ENCODE measurements around the gene FYB1.

Gene FYB1

DNA sequence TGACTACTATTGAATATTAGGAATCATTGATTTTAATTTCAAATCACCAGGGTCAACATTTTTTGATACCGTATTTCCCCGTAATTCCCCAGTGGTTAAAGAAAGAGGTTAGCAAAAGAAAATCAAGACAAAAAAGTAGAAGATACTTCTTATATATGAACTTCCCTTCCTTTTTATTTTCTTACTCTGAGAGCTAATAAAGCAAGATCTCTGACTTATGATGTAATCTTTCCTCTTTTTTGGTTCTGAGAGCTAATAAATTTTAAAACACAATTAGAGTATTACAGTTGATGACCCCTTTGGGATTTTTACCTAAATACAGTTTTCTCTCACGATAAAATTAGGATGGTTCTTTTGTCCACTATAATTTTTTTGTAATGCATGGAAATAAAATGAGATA lies 9.2 kb upstream of the FYB1 start:
- no peak for DNase-seq (ENCODE audit: low spot score)
- H3K23ac ChIP-seq (ENCODE audit: low read depth, low read length, poor library complexity): no peak overlapping the region
- no peak overlapping the region for H3K27ac ChIP-seq (replicated peaks; ENCODE audit: low read length)
- no peak overlapping the region for H2BK120ac ChIP-seq (ENCODE audit: low read depth, low read length)
- no peaks in the 10 kb centered on the region for H3K79me1 ChIP-seq (ENCODE audit: low read depth, low read length)
- H2AFZ ChIP-seq (ENCODE audit: low read length): no peak overlapping the region
- H2AK5ac ChIP-seq (ENCODE audit: low read depth, low read length): no peak overlapping the region
- H2BK15ac ChIP-seq (ENCODE audit: low read length): no peak overlapping the region
- H3K4me3 ChIP-seq (ENCODE audit: low read length in 2 of 2): no peak overlapping the region
- no peak overlapping the region for H3K9ac ChIP-seq (ENCODE audit: low read depth, low read length, poor library complexity)
- no peak overlapping the region for H3K4ac ChIP-seq (ENCODE audit: low read length)
- H3K36me3 ChIP-seq (replicated peaks in 1 of 2; ENCODE audit: control insufficient read depth in 2 of 2, insufficient read depth in 2 of 2, low read length in 2 of 2): no peaks in the 10 kb centered on the region
- no peak overlapping the region for H3K14ac ChIP-seq (ENCODE audit: low read length)
- no peaks in the 10 kb centered on the region for H3K27me3 ChIP-seq (ENCODE audit: control insufficient read depth in 3 of 3, insufficient read depth in 3 of 3, low read depth in 1 of 3, low read length in 3 of 3)
- no CpG with 5 or more reads among the region's 3 CpGs for WGBS, 2 donors (ENCODE audit: extremely low coverage in 2 of 2, insufficient read length in 2 of 2, insufficient replicate concordance in 1 of 2)
- no peak overlapping the region for H4K8ac ChIP-seq (ENCODE audit: low read depth, low read length)
- peaks cover 0 to 2% of the 10 kb centered on the region in 2 donors for H3K9me3 ChIP-seq (replicated peaks in 1 of 2; ENCODE audit: control insufficient read depth in 2 of 2, insufficient read depth in 1 of 2, low read depth in 1 of 2, low read length in 2 of 2)
- no peak overlapping the region for H3K4me2 ChIP-seq (ENCODE audit: insufficient read depth, low read length, poor library complexity, severe bottlenecking)
- H4K91ac ChIP-seq (ENCODE audit: low read depth, low read length, poor library complexity): no peak overlapping the region
- no peak overlapping the region for H2BK5ac ChIP-seq (ENCODE audit: low read length)
- H3K4me1 ChIP-seq (ENCODE audit: control insufficient read depth in 2 of 2, insufficient read depth in 1 of 2, low read depth in 1 of 2, low read length in 2 of 2): peaks cover 0 to 8% of the 10 kb centered on the region in 2 donors
- H2BK12ac ChIP-seq (ENCODE audit: low read length): no peak overlapping the region
- no peak overlapping the region for H3K18ac ChIP-seq (ENCODE audit: low read length)

GRCh38 chr5:39226558-39226957 lies 7.2 kb upstream of the FYB1 start:
- H3K4ac ChIP-seq (ENCODE audit: low read length): no peak overlapping the region
- H3K27ac ChIP-seq (replicated peaks; ENCODE audit: low read length): no peak overlapping the region
- no CpG with 5 or more reads among the region's 1 CpG for WGBS, 2 donors (ENCODE audit: extremely low coverage in 2 of 2, insufficient read length in 2 of 2, insufficient replicate concordance in 1 of 2)
- no peak overlapping the region for H3K14ac ChIP-seq (ENCODE audit: low read length)
- H2BK120ac ChIP-seq (ENCODE audit: low read depth, low read length): no peak overlapping the region
- H3K18ac ChIP-seq (ENCODE audit: low read length): no peak overlapping the region
- no peak overlapping the region for H3K4me3 ChIP-seq (ENCODE audit: low read length in 2 of 2)
- H3K4me2 ChIP-seq (ENCODE audit: insufficient read depth, low read length, poor library complexity, severe bottlenecking): no peak overlapping the region
- H2BK5ac ChIP-seq (ENCODE audit: low read length): no peak overlapping the region
- H3K9ac ChIP-seq (ENCODE audit: low read depth, low read length, poor library complexity): no peak overlapping the region
- no peak overlapping the region for H2AFZ ChIP-seq (ENCODE audit: low read length)
- H3K9me3 ChIP-seq (replicated peaks in 1 of 2; ENCODE audit: control insufficient read depth in 2 of 2, insufficient read depth in 1 of 2, low read depth in 1 of 2, low read length in 2 of 2): peaks cover 0 to 2% of the 10 kb centered on the region in 2 donors
- no peak overlapping the region for H2BK12ac ChIP-seq (ENCODE audit: low read length)
- peaks cover 0 to 5% of the 10 kb centered on the region in 2 donors for H3K4me1 ChIP-seq (ENCODE audit: control insufficient read depth in 2 of 2, insufficient read depth in 1 of 2, low read depth in 1 of 2, low read length in 2 of 2)
- H3K36me3 ChIP-seq (replicated peaks in 1 of 2; ENCODE audit: control insufficient read depth in 2 of 2, insufficient read depth in 2 of 2, low read length in 2 of 2): no peaks in the 10 kb centered on the region
- no peak overlapping the region for H4K8ac ChIP-seq (ENCODE audit: low read depth, low read length)
- no peak for DNase-seq (ENCODE audit: low spot score)
- no peak overlapping the region for H3K23ac ChIP-seq (ENCODE audit: low read depth, low read length, poor library complexity)
- no peaks in the 10 kb centered on the region for H3K79me1 ChIP-seq (ENCODE audit: low read depth, low read length)
- no peak overlapping the region for H4K91ac ChIP-seq (ENCODE audit: low read depth, low read length, poor library complexity)
- H2AK5ac ChIP-seq (ENCODE audit: low read depth, low read length): no peak overlapping the region
- no peaks in the 10 kb centered on the region for H3K27me3 ChIP-seq (ENCODE audit: control insufficient read depth in 3 of 3, insufficient read depth in 3 of 3, low read depth in 1 of 3, low read length in 3 of 3)
- no peak overlapping the region for H2BK15ac ChIP-seq (ENCODE audit: low read length)

- Histone ChIP-seq H3K9me3 (replicated peaks in 1 of 2; ENCODE audit: control insufficient read depth in 2 of 2, insufficient read depth in 1 of 2, low read depth in 1 of 2, low read length in 2 of 2) (peaks cover 0 to 2% of the 10 kb centered on the region in 2 donors), H3K27me3 (ENCODE audit: control insufficient read depth in 3 of 3, insufficient read depth in 3 of 3, low read depth in 1 of 3, low read length in 3 of 3) (no peaks in the 10 kb centered on the region), H3K4ac (ENCODE audit: low read length) (no peak overlapping the region), H3K18ac (ENCODE audit: low read length) (no peak overlapping the region), H2BK12ac (ENCODE audit: low read length) (no peak overlapping the region), H3K14ac (ENCODE audit: low read length) (no peak overlapping the region), H2BK15ac (ENCODE audit: low read length) (no peak overlapping the region), H4K8ac (ENCODE audit: low read depth, low read length) (no peak overlapping the region), H3K4me2 (ENCODE audit: insufficient read depth, low read length, poor library complexity, severe bottlenecking) (no peak overlapping the region), H4K91ac (ENCODE audit: low read depth, low read length, poor library complexity) (no peak overlapping the region), H3K4me1 (ENCODE audit: control insufficient read depth in 2 of 2, insufficient read depth in 1 of 2, low read depth in 1 of 2, low read length in 2 of 2) (peaks cover 0 to 5% of the 10 kb centered on the region in 2 donors), H2BK120ac (ENCODE audit: low read depth, low read length) (no peak overlapping the region), H3K79me1 (ENCODE audit: low read depth, low read length) (no peaks in the 10 kb centered on the region), H3K23ac (ENCODE audit: low read depth, low read length, poor library complexity) (no peak overlapping the region), H2AFZ (ENCODE audit: low read length) (no peak overlapping the region), H3K9ac (ENCODE audit: low read depth, low read length, poor library complexity) (no peak overlapping the region), H2AK5ac (ENCODE audit: low read depth, low read length) (no peak overlapping the region), H3K4me3 (ENCODE audit: low read length in 2 of 2) (no peak overlapping the region), H2BK5ac (ENCODE audit: low read length) (no peak overlapping the region), H3K36me3 (replicated peaks in 1 of 2; ENCODE audit: control insufficient read depth in 2 of 2, insufficient read depth in 2 of 2, low read length in 2 of 2) (no peaks in the 10 kb centered on the region), H3K27ac (replicated peaks; ENCODE audit: low read length) (no peak overlapping the region)
- DNase-seq (ENCODE audit: low spot score): no peak
- no CpG with 5 or more reads among the region's 3 CpGs for WGBS, 2 donors (ENCODE audit: extremely low coverage in 2 of 2, insufficient read length in 2 of 2, insufficient replicate concordance in 1 of 2)
These were observed 6.7 kb upstream of the FYB1 start for GRCh38 chr5:39226100-39226451.

DNA sequence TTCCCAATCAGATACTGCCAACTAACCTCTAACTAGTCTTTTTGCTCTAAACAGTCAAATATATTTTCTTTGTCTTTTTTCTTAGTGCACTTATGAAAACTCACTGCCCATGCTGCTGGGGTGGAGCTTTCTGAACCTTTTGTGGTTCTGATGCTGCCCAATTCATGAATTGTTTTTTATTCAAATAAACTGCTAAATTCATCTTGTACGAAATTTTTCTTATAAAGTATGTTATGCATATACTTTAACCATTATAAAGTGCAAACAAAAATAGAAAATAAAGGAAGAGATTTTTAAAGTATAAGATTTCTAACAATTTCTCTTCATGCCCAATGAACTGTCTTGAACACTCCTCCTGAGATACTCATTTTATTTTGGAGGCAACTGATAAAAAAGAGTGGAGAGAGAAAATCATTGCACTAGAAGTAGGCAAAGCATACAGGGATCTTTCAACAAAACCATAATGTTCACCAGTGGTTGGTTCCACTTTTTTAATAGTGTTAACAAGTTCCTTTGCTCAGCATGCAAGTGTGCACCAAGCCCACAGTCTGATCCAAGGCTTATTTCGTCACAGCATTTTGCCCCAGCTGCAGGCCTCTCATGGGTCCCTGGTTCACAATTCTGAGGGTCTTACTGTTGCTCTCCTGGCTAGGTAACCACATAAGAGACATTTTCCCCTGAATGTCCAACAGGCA lies 6.2 kb upstream of the FYB1 start:
- no peak overlapping the region for H3K23ac ChIP-seq (ENCODE audit: low read depth, low read length, poor library complexity)
- no peak overlapping the region for H4K91ac ChIP-seq (ENCODE audit: low read depth, low read length, poor library complexity)
- H3K36me3 ChIP-seq (replicated peaks in 1 of 2; ENCODE audit: control insufficient read depth in 2 of 2, insufficient read depth in 2 of 2, low read length in 2 of 2): no peaks in the 10 kb centered on the region
- no CpG with 5 or more reads among the region's 2 CpGs for WGBS, 2 donors (ENCODE audit: extremely low coverage in 2 of 2, insufficient read length in 2 of 2, insufficient replicate concordance in 1 of 2)
- H2BK15ac ChIP-seq (ENCODE audit: low read length): no peak overlapping the region
- H2AFZ ChIP-seq (ENCODE audit: low read length): no peak overlapping the region
- H3K4ac ChIP-seq (ENCODE audit: low read length): no peak overlapping the region
- H3K4me1 ChIP-seq (ENCODE audit: control insufficient read depth in 2 of 2, insufficient read depth in 1 of 2, low read depth in 1 of 2, low read length in 2 of 2): peaks cover 0 to 5% of the 10 kb centered on the region in 2 donors
- H3K18ac ChIP-seq (ENCODE audit: low read length): no peak overlapping the region
- no peak overlapping the region for H2BK5ac ChIP-seq (ENCODE audit: low read length)
- no peak overlapping the region for H3K4me2 ChIP-seq (ENCODE audit: insufficient read depth, low read length, poor library complexity, severe bottlenecking)
- H3K79me1 ChIP-seq (ENCODE audit: low read depth, low read length): no peaks in the 10 kb centered on the region
- H3K9me3 ChIP-seq (replicated peaks in 1 of 2; ENCODE audit: control insufficient read depth in 2 of 2, insufficient read depth in 1 of 2, low read depth in 1 of 2, low read length in 2 of 2): peaks cover 0 to 2% of the 10 kb centered on the region in 2 donors
- H3K14ac ChIP-seq (ENCODE audit: low read length): no peak overlapping the region
- no peak overlapping the region for H2AK5ac ChIP-seq (ENCODE audit: low read depth, low read length)
- DNase-seq (ENCODE audit: low spot score): no peak
- H3K4me3 ChIP-seq (ENCODE audit: low read length in 2 of 2): no peak overlapping the region
- H2BK12ac ChIP-seq (ENCODE audit: low read length): no peak overlapping the region
- H2BK120ac ChIP-seq (ENCODE audit: low read depth, low read length): no peak overlapping the region
- no peak overlapping the region for H3K27ac ChIP-seq (replicated peaks; ENCODE audit: low read length)
- no peaks in the 10 kb centered on the region for H3K27me3 ChIP-seq (ENCODE audit: control insufficient read depth in 3 of 3, insufficient read depth in 3 of 3, low read depth in 1 of 3, low read length in 3 of 3)
- H3K9ac ChIP-seq (ENCODE audit: low read depth, low read length, poor library complexity): no peak overlapping the region
- H4K8ac ChIP-seq (ENCODE audit: low read depth, low read length): no peak overlapping the region

All from neuronal stem cell (in vitro differentiated cells).